GM11168 (cell line): ENCODE results near the gene TFE3.

Experiments
- in situ Hi-C: fragments of 300-500 bp; cut with MboI; formaldehyde crosslinking; loops from one replicate; pipeline ENCODE4 v1.12.0; 2022; ENCODE audit warnings: low sequenced_read_pairs; ENCODE audit not compliant: unreplicated experiment

The TFE3 gene

GRCh38 chrX:49043220-49043986 is at the start of gene TFE3:
Gene TFE3, minus strand, starts transcription at chrX:49043357. Its CDS starts 131 bp downstream, at chrX:49043226.
- in situ Hi-C loops, result no loop called here

- in situ Hi-C loops, result no loop called here
These were observed 46.4 kb upstream of the TFE3 start for GRCh38 chrX:49089553-49089952.

- in situ Hi-C loops, result no loop called here
These were observed 39.2 kb upstream of the TFE3 start for GRCh38 chrX:49082271-49082871.

GRCh38 chrX:49079489-49080428 is 36.6 kb upstream of the TFE3 start, which contains the start of gene WDR45:
Gene WDR45, minus strand, starts transcription at chrX:49079887. Its CDS starts 1,792 bp downstream, at chrX:49078095.
- in situ Hi-C loops, result no loop called here

- in situ Hi-C loops, result no loop called here
These were observed 34.8 kb upstream of the TFE3 start for GRCh38 chrX:49077941-49078340.

GRCh38 chrX:49075347-49075746 is 32.2 kb upstream of the TFE3 start:
- in situ Hi-C loops, result no loop called here

GRCh38 chrX:49073601-49074575 is 30.7 kb upstream of the TFE3 start, which contains the start of gene PRAF2:
Gene PRAF2, minus strand, starts transcription at chrX:49074002. Its CDS starts 15 bp downstream, at chrX:49073987.
- in situ Hi-C loops, result no loop called here

GRCh38 chrX:49072712-49073095 is 29.5 kb upstream of the TFE3 start:
- in situ Hi-C loops, result no loop called here

- in situ Hi-C loops, result no loop called here
These were observed 28.9 kb upstream of the TFE3 start for GRCh38 chrX:49071877-49072711.

GRCh38 chrX:49070988-49071387 is 27.8 kb upstream of the TFE3 start:
- in situ Hi-C loops, result no loop called here

- in situ Hi-C loops, result no loop called here
These were observed 25.9 kb upstream of the TFE3 start for GRCh38 chrX:49069038-49069437.

- in situ Hi-C loops, result no loop called here
These were observed 24.3 kb upstream of the TFE3 start for GRCh38 chrX:49067285-49068120.

GRCh38 chrX:49066690-49067089 is 23.5 kb upstream of the TFE3 start:
- in situ Hi-C loops, result no loop called here

- in situ Hi-C loops, result no loop called here
These were observed 23.1 kb upstream of the TFE3 start for GRCh38 chrX:49066278-49066677.

- in situ Hi-C loops, result no loop called here
These were observed 21.6 kb upstream of the TFE3 start for GRCh38 chrX:49064735-49065134.

- in situ Hi-C loops, result no loop called here
These were observed 21.1 kb upstream of the TFE3 start for GRCh38 chrX:49064303-49064702.

GRCh38 chrX:49063715-49064114 is 20.6 kb upstream of the TFE3 start:
- in situ Hi-C loops, result no loop called here

GRCh38 chrX:49061916-49062315 is 18.8 kb upstream of the TFE3 start:
- in situ Hi-C loops, result no loop called here
